ENCODE results near the gene SDR42E2. TPM values are rescaled to one million over a fixed set of nuclear protein-coding genes. Genes with fewer than 3 reads are reported as not detected.

SDR42E2 gene
- total and polyA plus RNA-seq, 2 donors (not counting 1 experiment from before 2014, with no cell fraction given), result under 0.01 TPM; not detected in 1

DNA sequence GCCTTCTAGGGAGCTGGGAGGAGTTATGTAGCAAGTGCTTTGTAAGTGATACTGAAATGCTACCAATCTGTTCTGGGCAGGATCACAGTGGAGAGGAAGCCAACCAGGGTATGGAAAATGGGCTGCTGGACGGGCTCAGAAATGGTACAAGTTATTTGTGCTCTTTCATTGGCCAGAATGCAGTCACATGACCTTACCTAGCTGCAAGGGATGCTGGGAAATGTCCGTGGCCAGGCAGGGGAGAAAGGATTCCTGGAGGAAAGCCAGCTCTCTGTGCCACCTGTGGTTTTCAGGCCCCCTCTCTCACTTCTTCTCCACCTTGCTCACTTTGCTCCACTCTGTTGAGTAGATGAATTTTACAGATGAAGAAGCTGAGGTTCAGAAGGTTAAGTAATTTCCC, 48.5 kb downstream of the SDR42E2 start:
- TF ChIP-seq EZH2 (IDR thresholded peaks at IDR 0.05; ENCODE audit: low read length, missing control alignments) (no peak), CTCF (conservative IDR thresholded peaks at IDR 0.05 in 1 of 2, IDR thresholded peaks at IDR 0.05 in 1 of 2; ENCODE audit: low read depth in 1 of 2, low read length in 2 of 2) (no peak)
- Histone ChIP-seq H3K4me2 (ENCODE audit: extremely low read depth, insufficient read depth, low read length) (no peak overlapping the region), H3K27ac (ENCODE audit: insufficient read depth, low read length) (no peak overlapping the region), H3K27me3 (ENCODE audit: control insufficient read depth, insufficient read depth, low read length) (no peaks in the 10 kb centered on the region), H2AFZ (ENCODE audit: low read length) (no peak overlapping the region), H3K9ac (ENCODE audit: insufficient read depth, low read length) (no peak overlapping the region), H3K4me3 (replicated peaks in 1 of 4; ENCODE audit: control extremely low read depth in 1 of 4, insufficient read depth in 1 of 4, low read depth in 3 of 4, low read length in 4 of 4) (no peak overlapping the region), H4K20me1 (ENCODE audit: control insufficient read depth, extremely low read depth, insufficient read depth, low read length) (peaks cover 2% of the 10 kb centered on the region), H3K79me2 (ENCODE audit: control insufficient read depth, insufficient read depth, low read length) (peaks cover 41% of the 10 kb centered on the region), H3K36me3 (ENCODE audit: control insufficient read depth, insufficient read depth, low read length) (peaks cover 2% of the 10 kb centered on the region), H3K4me1 (ENCODE audit: control insufficient read depth, extremely low read depth, insufficient read depth, low read length) (peaks cover 8% of the 10 kb centered on the region), H3K9me3 (ENCODE audit: control insufficient read depth, insufficient read depth, low read depth, low read length) (no peaks in the 10 kb centered on the region)
- DNase-seq (ENCODE audit: low read depth in 2 of 2), result peak in 1 of 2 donors; percentile 37

DNA sequence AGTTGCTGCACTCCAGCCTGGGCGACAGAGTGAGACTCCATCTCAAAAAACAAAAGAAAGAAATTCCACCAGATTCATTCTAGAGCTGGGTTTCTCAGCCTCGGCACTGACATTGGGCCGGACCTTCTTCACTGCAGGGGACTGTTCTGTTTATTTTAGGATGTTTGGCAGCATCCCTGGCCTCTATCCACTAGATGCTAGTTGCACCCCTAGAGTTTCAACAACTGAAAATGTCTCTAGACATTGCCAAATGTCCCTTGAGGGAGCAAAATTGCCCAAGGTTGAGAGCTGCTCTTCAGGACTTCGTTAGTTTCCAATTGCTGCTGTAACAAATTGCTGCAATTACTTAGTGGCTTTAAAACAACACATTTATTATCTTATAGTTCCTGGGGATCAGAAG, 50.9 kb downstream of the SDR42E2 start:
- H2AFZ ChIP-seq (ENCODE audit: low read length), result no peak overlapping the region
- no peak overlapping the region for H3K4me3 ChIP-seq (replicated peaks in 1 of 4; ENCODE audit: control extremely low read depth in 1 of 4, insufficient read depth in 1 of 4, low read depth in 3 of 4, low read length in 4 of 4)
- no peak overlapping the region for H3K27ac ChIP-seq (ENCODE audit: insufficient read depth, low read length)
- H3K9me3 ChIP-seq (ENCODE audit: control insufficient read depth, insufficient read depth, low read depth, low read length), result no peaks in the 10 kb centered on the region
- peaks cover 3% of the 10 kb centered on the region for H3K4me1 ChIP-seq (ENCODE audit: control insufficient read depth, extremely low read depth, insufficient read depth, low read length)
- peaks cover 2% of the 10 kb centered on the region for H3K36me3 ChIP-seq (ENCODE audit: control insufficient read depth, insufficient read depth, low read length)
- TF ChIP-seq CTCF (conservative IDR thresholded peaks at IDR 0.05 in 1 of 2, IDR thresholded peaks at IDR 0.05 in 1 of 2; ENCODE audit: low read depth in 1 of 2, low read length in 2 of 2) (no peak), EZH2 (IDR thresholded peaks at IDR 0.05; ENCODE audit: low read length, missing control alignments) (no peak)
- peaks cover 29% of the 10 kb centered on the region for H3K79me2 ChIP-seq (ENCODE audit: control insufficient read depth, insufficient read depth, low read length)
- H3K9ac ChIP-seq (ENCODE audit: insufficient read depth, low read length), result no peak overlapping the region
- no peaks in the 10 kb centered on the region for H3K27me3 ChIP-seq (ENCODE audit: control insufficient read depth, insufficient read depth, low read length)
- DNase-seq (ENCODE audit: low read depth in 2 of 2), result no peak
- H4K20me1 ChIP-seq (ENCODE audit: control insufficient read depth, extremely low read depth, insufficient read depth, low read length), result peaks cover 2% of the 10 kb centered on the region
- no peak overlapping the region for H3K4me2 ChIP-seq (ENCODE audit: extremely low read depth, insufficient read depth, low read length)

GRCh38 chr16:22213801-22214200, 51.5 kb downstream of the SDR42E2 start:
- Histone ChIP-seq H3K36me3 (ENCODE audit: control insufficient read depth, insufficient read depth, low read length) (peaks cover 2% of the 10 kb centered on the region), H3K9ac (ENCODE audit: insufficient read depth, low read length) (no peak overlapping the region), H3K27me3 (ENCODE audit: control insufficient read depth, insufficient read depth, low read length) (no peaks in the 10 kb centered on the region), H3K79me2 (ENCODE audit: control insufficient read depth, insufficient read depth, low read length) (peaks cover 24% of the 10 kb centered on the region), H2AFZ (ENCODE audit: low read length) (no peak overlapping the region), H3K4me3 (replicated peaks in 1 of 4; ENCODE audit: control extremely low read depth in 1 of 4, insufficient read depth in 1 of 4, low read depth in 3 of 4, low read length in 4 of 4) (no peak overlapping the region), H3K9me3 (ENCODE audit: control insufficient read depth, insufficient read depth, low read depth, low read length) (no peaks in the 10 kb centered on the region), H3K27ac (ENCODE audit: insufficient read depth, low read length) (no peak overlapping the region), H4K20me1 (ENCODE audit: control insufficient read depth, extremely low read depth, insufficient read depth, low read length) (peaks cover 2% of the 10 kb centered on the region), H3K4me2 (ENCODE audit: extremely low read depth, insufficient read depth, low read length) (no peak overlapping the region), H3K4me1 (ENCODE audit: control insufficient read depth, extremely low read depth, insufficient read depth, low read length) (peaks cover 3% of the 10 kb centered on the region)
- TF ChIP-seq EZH2 (IDR thresholded peaks at IDR 0.05; ENCODE audit: low read length, missing control alignments), result no peak
- TF ChIP-seq CTCF (conservative IDR thresholded peaks at IDR 0.05 in 1 of 2, IDR thresholded peaks at IDR 0.05 in 1 of 2; ENCODE audit: low read depth in 1 of 2, low read length in 2 of 2), result no peak
- no peak for DNase-seq (ENCODE audit: low read depth in 2 of 2)

Measured in fibroblast of lung (primary cell).